Stimulated activated CD8-positive, alpha-beta memory T cell treated with anti-CD3 and anti-CD28 coated beads, Interleukin-2, amount 100 ng/mL, for 48 hours (primary cell): ENCODE results near the gene GTF2A1L.
"Not testable (repeated sequence)": the region's sequence is repeated elsewhere in the genome, so short reads cannot be mapped to it uniquely, and the experiment has no call there.

Source experiments
- DNase-seq, 2 donors: peaks; one replicate each; pipeline ENCODE4 v3.0.0-alpha.2; 2020; ENCODE audit warnings: low read depth in 2 of 2

GTF2A1L gene

GRCh38 chr2:48613211-48613610 lies 4.4 kb upstream of the GTF2A1L start:
- no peak for DNase-seq

GRCh38 chr2:48614581-48614980 lies 3.1 kb upstream of the GTF2A1L start:
- not testable (repeated sequence) for DNase-seq

- DNase-seq, result no peak
Measured at GRCh38 chr2:48619526-48619925, 1.9 kb downstream of the GTF2A1L start.

- no peak for DNase-seq
Measured at GRCh38 chr2:48620604-48621003, 2.9 kb downstream of the GTF2A1L start.

- DNase-seq, result not testable (repeated sequence)
Measured at GRCh38 chr2:48622691-48623090, 5.0 kb downstream of the GTF2A1L start.

- DNase-seq, result no peak
Measured at GRCh38 chr2:48624696-48625095, 7.0 kb downstream of the GTF2A1L start.

- DNase-seq, result no peak
Measured at GRCh38 chr2:48626047-48626446, 8.4 kb downstream of the GTF2A1L start.

- no peak for DNase-seq
Measured at GRCh38 chr2:48633143-48633542, 15.5 kb downstream of the GTF2A1L start.

- DNase-seq, result no peak
Measured at GRCh38 chr2:48635786-48636185, 18.1 kb downstream of the GTF2A1L start.

GRCh38 chr2:48638261-48638660 lies 20.6 kb downstream of the GTF2A1L start:
- no peak for DNase-seq

GRCh38 chr2:48651158-48651790 lies 33.6 kb downstream of the GTF2A1L start:
- DNase-seq, result no peak

GRCh38 chr2:48668992-48669391 lies 51.3 kb downstream of the GTF2A1L start:
- DNase-seq, result no peak

GRCh38 chr2:48673581-48673980 lies 55.9 kb downstream of the GTF2A1L start:
- DNase-seq, result no peak

GRCh38 chr2:48674933-48675332 lies 57.3 kb downstream of the GTF2A1L start:
- DNase-seq, result no peak

GRCh38 chr2:48677450-48677849 lies 59.8 kb downstream of the GTF2A1L start:
- no peak for DNase-seq

GRCh38 chr2:48685126-48685525 lies 67.5 kb downstream of the GTF2A1L start:
- DNase-seq, result no peak

GRCh38 chr2:48691935-48692691 lies 74.5 kb downstream of the GTF2A1L start:
- no peak for DNase-seq

GRCh38 chr2:48693066-48693465 lies 75.4 kb downstream of the GTF2A1L start:
- no peak for DNase-seq

GRCh38 chr2:48693645-48694044 lies 76.0 kb downstream of the GTF2A1L start:
- no peak for DNase-seq

- no peak for DNase-seq
Measured at GRCh38 chr2:48694149-48694548, 76.5 kb downstream of the GTF2A1L start.

GRCh38 chr2:48695991-48696390 lies 78.3 kb downstream of the GTF2A1L start:
- DNase-seq, result no peak

GRCh38 chr2:48696881-48697280 lies 79.2 kb downstream of the GTF2A1L start:
- DNase-seq, result no peak

GRCh38 chr2:48699348-48699930 lies 81.8 kb downstream of the GTF2A1L start:
- DNase-seq, result no peak
